NB4 (cell line): ENCODE results near the gene DBH.

Experiments used
- MYC ChIP-seq: IDR thresholded peaks from 2 replicates; pipeline ENCODE4 v1.6.1; 2011; ENCODE audit warnings: low read depth, low read length
- TF ChIP-seq, protein P1 (sequence below): IDR thresholded peaks from one replicate; pipeline ENCODE4 v1.5.1; 2012; ENCODE audit warnings: low read depth, low read length

DNA sequence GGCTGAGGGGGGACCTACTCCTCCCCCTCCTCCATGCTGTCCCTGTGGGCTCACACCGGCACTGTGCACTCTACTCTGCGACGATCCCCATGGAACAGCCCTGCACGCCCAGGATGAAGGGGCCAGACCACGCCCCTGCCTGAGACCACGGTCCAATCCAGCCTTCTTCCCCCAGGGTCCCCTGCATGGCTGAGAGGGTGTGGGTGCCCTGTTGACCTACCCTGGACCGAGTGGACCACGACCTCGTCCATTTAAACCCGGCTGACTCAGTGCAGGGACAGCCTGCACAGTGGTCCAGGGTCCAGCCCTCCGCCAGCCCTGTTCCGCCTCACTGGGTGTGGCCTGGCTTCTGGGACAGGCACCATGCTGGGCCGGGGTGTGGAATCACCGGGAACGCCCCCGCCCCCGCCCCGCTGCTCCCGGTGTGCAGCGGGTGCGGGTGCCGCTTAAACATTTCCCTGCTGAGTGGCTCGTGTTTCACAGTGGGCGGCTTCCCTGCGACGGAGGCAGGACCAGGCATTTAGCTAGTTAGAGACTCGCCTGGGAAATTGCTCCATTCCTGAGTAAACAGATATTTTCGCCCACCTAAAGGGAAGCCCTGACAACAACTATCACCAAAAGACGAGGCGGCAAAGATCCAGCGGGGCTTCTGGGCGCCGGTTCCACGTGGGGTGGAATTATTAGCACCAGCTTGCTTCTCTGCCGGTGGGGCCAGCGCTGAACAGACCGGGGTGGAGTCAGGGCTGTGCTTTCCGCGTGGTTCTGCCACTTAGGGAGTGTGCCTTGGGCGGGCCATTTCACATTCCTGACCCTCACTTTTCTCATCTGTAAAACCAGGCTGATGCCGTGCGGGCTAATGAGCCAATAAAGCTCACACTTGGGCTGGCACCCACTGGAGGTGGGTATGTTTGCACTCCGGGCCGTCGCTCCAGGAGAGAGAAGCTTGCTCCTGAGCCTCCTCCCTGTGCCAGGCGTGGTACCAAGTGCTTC is 22.6 kb downstream of the DBH start:
- TF ChIP-seq MYC: no peak
- TF ChIP-seq, protein P1, sequence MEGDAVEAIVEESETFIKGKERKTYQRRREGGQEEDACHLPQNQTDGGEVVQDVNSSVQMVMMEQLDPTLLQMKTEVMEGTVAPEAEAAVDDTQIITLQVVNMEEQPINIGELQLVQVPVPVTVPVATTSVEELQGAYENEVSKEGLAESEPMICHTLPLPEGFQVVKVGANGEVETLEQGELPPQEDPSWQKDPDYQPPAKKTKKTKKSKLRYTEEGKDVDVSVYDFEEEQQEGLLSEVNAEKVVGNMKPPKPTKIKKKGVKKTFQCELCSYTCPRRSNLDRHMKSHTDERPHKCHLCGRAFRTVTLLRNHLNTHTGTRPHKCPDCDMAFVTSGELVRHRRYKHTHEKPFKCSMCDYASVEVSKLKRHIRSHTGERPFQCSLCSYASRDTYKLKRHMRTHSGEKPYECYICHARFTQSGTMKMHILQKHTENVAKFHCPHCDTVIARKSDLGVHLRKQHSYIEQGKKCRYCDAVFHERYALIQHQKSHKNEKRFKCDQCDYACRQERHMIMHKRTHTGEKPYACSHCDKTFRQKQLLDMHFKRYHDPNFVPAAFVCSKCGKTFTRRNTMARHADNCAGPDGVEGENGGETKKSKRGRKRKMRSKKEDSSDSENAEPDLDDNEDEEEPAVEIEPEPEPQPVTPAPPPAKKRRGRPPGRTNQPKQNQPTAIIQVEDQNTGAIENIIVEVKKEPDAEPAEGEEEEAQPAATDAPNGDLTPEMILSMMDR: no peak
